ENCODE data around the gene KIAA0232. TPM values are rescaled to one million over a fixed set of nuclear protein-coding genes. Genes with fewer than 3 reads are reported as not detected.
"Not testable (repeated sequence)": the region's sequence is repeated elsewhere in the genome, so short reads cannot be mapped to it uniquely, and the experiment has no call there.

The KIAA0232 gene
- total RNA-seq, 6 experiments from 2014 or later: 12.0 to 23.8 (median 16.5) TPM

DNA sequence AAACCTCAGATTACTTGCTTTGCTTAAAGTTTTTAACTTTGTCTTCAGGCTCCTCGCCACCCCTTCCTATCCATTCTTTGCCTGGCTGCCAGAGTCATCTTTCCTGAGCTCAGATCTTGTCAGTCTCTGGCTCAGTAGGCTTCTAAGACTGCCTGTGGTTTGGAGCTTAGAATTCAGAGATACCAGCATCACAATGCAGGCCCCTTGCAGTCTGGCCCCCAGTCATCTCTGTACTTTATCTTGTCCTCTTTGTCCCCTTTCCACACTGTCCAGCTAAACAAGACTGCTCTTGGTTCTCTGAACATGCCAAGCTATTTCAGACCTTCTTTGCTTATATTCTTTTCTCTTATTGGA, 3.0 kb downstream of the KIAA0232 start:
- H3K27me3 ChIP-seq: no peaks in the 10 kb centered on the region
- no peaks in the 10 kb centered on the region for H3K9me3 ChIP-seq
- peaks cover 0 to 5% (median 2%) of the 10 kb centered on the region in 4 donors for H3K36me3 ChIP-seq
- intact Hi-C loops (cut with DNase I): no loop called here
- no peak overlapping the region for H3K4me3 ChIP-seq
- H3K27ac ChIP-seq: no peak overlapping the region
- 100% methylated on average over 1 of the region's 1 CpG for WGBS (ENCODE audit: insufficient coverage, low coverage, low lambda C conversion rate, missing lambda C conversion rate)
- TF ChIP-seq POLR2A (IDR thresholded peaks at IDR 0.05) (no peak), CTCF (IDR thresholded peaks at IDR 0.05) (no peak)
- peaks cover 0 to 36% (median 7%) of the 10 kb centered on the region in 4 donors for H3K4me1 ChIP-seq
- DNase-seq: no peak
- ATAC-seq: no peak

GRCh38 chr4:6788123-6788522, 5.6 kb downstream of the KIAA0232 start:
- intact Hi-C loops (cut with DNase I): no loop called here
- Histone ChIP-seq H3K9me3 (no peaks in the 10 kb centered on the region), H3K4me1 (peaks cover 0 to 38% (median 7%) of the 10 kb centered on the region in 4 donors), H3K36me3 (peaks cover 0 to 5% (median 2%) of the 10 kb centered on the region in 4 donors), H3K27me3 (no peaks in the 10 kb centered on the region), H3K4me3 (no peak overlapping the region), H3K27ac (no peak overlapping the region)
- no peak for ATAC-seq
- WGBS (ENCODE audit: insufficient coverage, low coverage, low lambda C conversion rate, missing lambda C conversion rate): 62% methylated on average over 7 of the region's 7 CpGs
- TF ChIP-seq CTCF (IDR thresholded peaks at IDR 0.05) (no peak), POLR2A (IDR thresholded peaks at IDR 0.05) (no peak)
- DNase-seq: peak in 1 of 3 donors; percentile 45

DNA sequence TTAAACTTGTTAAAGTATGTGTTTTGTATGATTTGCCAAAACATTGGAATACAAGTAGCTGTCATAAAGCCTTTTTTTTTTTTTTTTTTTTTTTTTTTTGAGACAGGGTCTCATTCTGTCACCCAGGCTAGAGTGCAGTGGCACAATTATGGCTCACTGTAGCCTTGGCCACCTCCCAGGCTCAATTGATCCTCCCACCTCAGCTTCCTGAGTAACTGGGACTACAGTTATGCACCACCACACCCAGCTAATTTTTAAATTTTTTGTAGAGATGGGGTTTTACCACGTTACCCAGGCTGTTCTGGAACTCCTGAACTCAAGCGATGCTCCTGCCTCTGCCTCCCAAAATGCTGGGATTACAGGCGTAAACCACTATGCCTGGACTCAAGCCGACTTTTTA, 8.7 kb downstream of the KIAA0232 start:
- WGBS (ENCODE audit: insufficient coverage, low coverage, low lambda C conversion rate, missing lambda C conversion rate): 98% methylated on average over 4 of the region's 4 CpGs
- H3K9me3 ChIP-seq; DNase-seq; H3K4me3 ChIP-seq; ATAC-seq; intact Hi-C loops (cut with DNase I); H3K36me3 ChIP-seq; H3K27me3 ChIP-seq; H3K27ac ChIP-seq: not testable (repeated sequence)
- H3K4me1 ChIP-seq: peaks cover 0 to 21% (median under 1%) of the 10 kb centered on the region in 4 donors

- H3K36me3 ChIP-seq; H3K9me3 ChIP-seq; H3K27ac ChIP-seq; ATAC-seq; H3K27me3 ChIP-seq; intact Hi-C loops (cut with DNase I); H3K4me3 ChIP-seq; DNase-seq: not testable (repeated sequence)
- peaks cover 0 to 21% (median 0%) of the 10 kb centered on the region in 4 donors for H3K4me1 ChIP-seq
- 77% methylated on average over 3 of the region's 3 CpGs for WGBS (ENCODE audit: insufficient coverage, low coverage, low lambda C conversion rate, missing lambda C conversion rate)
Observed at GRCh38 chr4:6791796-6792195, 9.3 kb downstream of the KIAA0232 start.

GRCh38 chr4:6794189-6794588, 11.7 kb downstream of the KIAA0232 start:
- WGBS (ENCODE audit: insufficient coverage, low coverage, low lambda C conversion rate, missing lambda C conversion rate): 78% methylated on average over 2 of the region's 4 CpGs

More at GRCh38 chr4:6794189-6794588, 11.7 kb downstream of the KIAA0232 start:
- H3K9me3 ChIP-seq: no peaks in the 10 kb centered on the region
- TF ChIP-seq POLR2A (IDR thresholded peaks at IDR 0.05) (no peak), CTCF (IDR thresholded peaks at IDR 0.05) (no peak)
- H3K27me3 ChIP-seq: no peaks in the 10 kb centered on the region
- no peak overlapping the region for H3K4me3 ChIP-seq
- no peaks in the 10 kb centered on the region for H3K36me3 ChIP-seq
- intact Hi-C loops (cut with DNase I): no loop called here
- H3K27ac ChIP-seq: no peak overlapping the region
- H3K4me1 ChIP-seq: peaks cover 0 to 21% (median 0%) of the 10 kb centered on the region in 4 donors
- ATAC-seq (no peak), DNase-seq (no peak)

All from right lobe of liver (tissue), 6 donors.